ENCODE measurements around the gene ATP8A2.

Gene ATP8A2

DNA sequence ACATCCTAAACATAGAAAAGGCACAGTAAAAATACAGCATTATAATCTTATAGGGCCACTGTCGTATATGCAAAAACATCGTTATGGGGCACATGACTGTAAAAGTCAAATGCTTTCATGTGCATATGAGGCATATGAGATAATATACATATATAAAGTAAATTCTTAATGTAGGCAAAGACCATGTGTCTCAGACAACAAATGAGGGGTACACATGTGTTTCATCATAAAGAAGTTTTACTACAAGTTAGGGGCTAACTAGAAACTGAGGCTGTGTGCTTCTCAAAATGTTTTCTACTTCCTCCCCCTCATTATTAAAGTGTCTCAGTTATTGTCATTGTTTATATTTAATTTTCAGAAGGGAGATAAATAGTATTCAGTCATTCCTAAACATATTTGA, 370.4 kb downstream of the ATP8A2 start:
- TF ChIP-seq, protein P1, sequence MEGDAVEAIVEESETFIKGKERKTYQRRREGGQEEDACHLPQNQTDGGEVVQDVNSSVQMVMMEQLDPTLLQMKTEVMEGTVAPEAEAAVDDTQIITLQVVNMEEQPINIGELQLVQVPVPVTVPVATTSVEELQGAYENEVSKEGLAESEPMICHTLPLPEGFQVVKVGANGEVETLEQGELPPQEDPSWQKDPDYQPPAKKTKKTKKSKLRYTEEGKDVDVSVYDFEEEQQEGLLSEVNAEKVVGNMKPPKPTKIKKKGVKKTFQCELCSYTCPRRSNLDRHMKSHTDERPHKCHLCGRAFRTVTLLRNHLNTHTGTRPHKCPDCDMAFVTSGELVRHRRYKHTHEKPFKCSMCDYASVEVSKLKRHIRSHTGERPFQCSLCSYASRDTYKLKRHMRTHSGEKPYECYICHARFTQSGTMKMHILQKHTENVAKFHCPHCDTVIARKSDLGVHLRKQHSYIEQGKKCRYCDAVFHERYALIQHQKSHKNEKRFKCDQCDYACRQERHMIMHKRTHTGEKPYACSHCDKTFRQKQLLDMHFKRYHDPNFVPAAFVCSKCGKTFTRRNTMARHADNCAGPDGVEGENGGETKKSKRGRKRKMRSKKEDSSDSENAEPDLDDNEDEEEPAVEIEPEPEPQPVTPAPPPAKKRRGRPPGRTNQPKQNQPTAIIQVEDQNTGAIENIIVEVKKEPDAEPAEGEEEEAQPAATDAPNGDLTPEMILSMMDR (IDR thresholded peaks at IDR 0.05): no peak
- H3K4me1 ChIP-seq: no peaks in the 10 kb centered on the region
- no peaks in the 10 kb centered on the region for H3K36me3 ChIP-seq (ENCODE audit: control insufficient read depth, insufficient read depth, low read length)
- H3K79me2 ChIP-seq: no peaks in the 10 kb centered on the region
- H3K4me3 ChIP-seq (ENCODE audit: low read depth, low read length): no peak overlapping the region
- H2AFZ ChIP-seq: no peak overlapping the region
- no peaks in the 10 kb centered on the region for H3K27me3 ChIP-seq (ENCODE audit: control insufficient read depth, insufficient read depth, low read length)
- H3K4me2 ChIP-seq (ENCODE audit: low read length): no peak overlapping the region
- H3K27ac ChIP-seq: no peak overlapping the region
- no peaks in the 10 kb centered on the region for H3K9me3 ChIP-seq (ENCODE audit: control insufficient read depth, low read length)
- no peak overlapping the region for H3K9ac ChIP-seq

DNA sequence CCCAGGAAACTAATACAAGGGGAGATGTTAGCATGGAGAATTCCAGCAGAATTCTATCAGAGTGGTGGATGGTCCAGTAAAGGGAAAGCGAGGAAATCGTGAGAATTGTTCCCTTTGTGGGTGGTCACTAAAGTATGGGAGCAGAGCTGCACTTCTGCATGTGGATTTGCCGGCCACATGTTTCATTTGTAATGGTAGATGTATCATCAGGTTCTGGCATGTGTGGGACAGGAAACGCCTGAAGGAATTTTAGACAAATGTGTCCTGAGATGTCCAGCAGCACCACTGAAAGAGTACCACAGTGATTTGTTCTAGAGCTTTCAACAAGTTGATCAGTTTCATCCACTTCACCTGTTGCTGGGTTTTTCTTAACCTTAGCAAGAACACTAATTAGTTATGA, 371.6 kb downstream of the ATP8A2 start:
- Histone ChIP-seq H3K9me3 (ENCODE audit: control insufficient read depth, low read length) (no peaks in the 10 kb centered on the region), H3K79me2 (no peaks in the 10 kb centered on the region), H3K27me3 (ENCODE audit: control insufficient read depth, insufficient read depth, low read length) (no peaks in the 10 kb centered on the region), H3K4me2 (ENCODE audit: low read length) (no peak overlapping the region), H3K27ac (no peak overlapping the region), H3K9ac (no peak overlapping the region), H3K4me1 (no peaks in the 10 kb centered on the region), H3K36me3 (ENCODE audit: control insufficient read depth, insufficient read depth, low read length) (no peaks in the 10 kb centered on the region), H3K4me3 (ENCODE audit: low read depth, low read length) (no peak overlapping the region), H2AFZ (no peak overlapping the region)
- TF ChIP-seq, protein P1 (IDR thresholded peaks at IDR 0.05): no peak

DNA sequence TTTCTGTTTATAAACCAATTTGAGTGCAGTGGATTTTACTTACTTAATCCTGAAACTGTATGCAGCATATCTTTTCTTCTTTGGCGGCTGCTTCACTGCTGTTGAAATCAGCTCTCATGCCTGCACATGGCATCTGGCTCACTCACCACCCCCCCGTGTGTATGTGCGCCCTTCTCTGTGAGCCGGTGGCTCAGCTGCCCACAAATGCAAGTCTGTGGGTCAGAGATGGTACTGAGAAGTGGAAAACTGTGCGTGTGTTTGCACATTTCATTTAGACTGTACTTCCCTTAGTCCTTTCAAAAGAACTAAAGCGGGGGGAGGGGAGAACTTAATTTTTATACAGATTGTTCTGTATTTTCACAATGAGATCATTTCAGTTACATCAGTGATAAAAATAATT, 372.4 kb downstream of the ATP8A2 start:
- Histone ChIP-seq H2AFZ (no peak overlapping the region), H3K4me1 (no peaks in the 10 kb centered on the region)
- TF ChIP-seq, protein P1 (IDR thresholded peaks at IDR 0.05): no peak

DNA sequence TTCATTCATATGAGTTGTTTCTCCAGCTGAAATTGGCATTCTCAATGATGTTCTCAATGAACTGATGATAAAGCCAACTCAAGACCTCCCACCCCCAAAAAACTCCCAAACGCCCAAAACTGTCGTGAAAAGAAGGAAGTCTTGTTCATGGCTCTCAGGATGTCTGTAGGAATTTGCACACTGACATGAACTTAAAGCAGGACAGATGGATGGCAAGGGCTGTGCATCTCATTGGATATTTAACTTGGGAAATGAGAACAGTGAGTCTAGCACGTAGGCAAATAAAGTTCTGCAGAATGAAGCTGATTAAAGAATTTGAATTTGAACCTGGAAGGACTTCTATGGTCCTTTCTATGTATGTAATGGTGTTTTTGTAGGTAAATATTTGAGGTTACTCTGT, 374.4 kb downstream of the ATP8A2 start:
- H2AFZ ChIP-seq: no peak overlapping the region
- H3K9ac ChIP-seq: no peak overlapping the region
- H3K4me2 ChIP-seq (ENCODE audit: low read length): no peak overlapping the region
- H3K4me1 ChIP-seq: no peaks in the 10 kb centered on the region
- H3K36me3 ChIP-seq (ENCODE audit: control insufficient read depth, insufficient read depth, low read length): no peaks in the 10 kb centered on the region
- H3K4me3 ChIP-seq (ENCODE audit: low read depth, low read length): no peak overlapping the region
- no peaks in the 10 kb centered on the region for H3K9me3 ChIP-seq (ENCODE audit: control insufficient read depth, low read length)
- no peaks in the 10 kb centered on the region for H3K79me2 ChIP-seq
- TF ChIP-seq, protein P1 (IDR thresholded peaks at IDR 0.05): no peak
- no peak overlapping the region for H3K27ac ChIP-seq
- H3K27me3 ChIP-seq (ENCODE audit: control insufficient read depth, insufficient read depth, low read length): no peaks in the 10 kb centered on the region

More for the DNA sequence above, 372.4 kb downstream of the ATP8A2 start:
- Histone ChIP-seq H3K4me2 (ENCODE audit: low read length) (no peak overlapping the region), H3K36me3 (ENCODE audit: control insufficient read depth, insufficient read depth, low read length) (no peaks in the 10 kb centered on the region), H3K27ac (no peak overlapping the region), H3K4me3 (ENCODE audit: low read depth, low read length) (no peak overlapping the region), H3K9me3 (ENCODE audit: control insufficient read depth, low read length) (no peaks in the 10 kb centered on the region), H3K27me3 (ENCODE audit: control insufficient read depth, insufficient read depth, low read length) (no peaks in the 10 kb centered on the region), H3K9ac (no peak overlapping the region), H3K79me2 (no peaks in the 10 kb centered on the region)

DNA sequence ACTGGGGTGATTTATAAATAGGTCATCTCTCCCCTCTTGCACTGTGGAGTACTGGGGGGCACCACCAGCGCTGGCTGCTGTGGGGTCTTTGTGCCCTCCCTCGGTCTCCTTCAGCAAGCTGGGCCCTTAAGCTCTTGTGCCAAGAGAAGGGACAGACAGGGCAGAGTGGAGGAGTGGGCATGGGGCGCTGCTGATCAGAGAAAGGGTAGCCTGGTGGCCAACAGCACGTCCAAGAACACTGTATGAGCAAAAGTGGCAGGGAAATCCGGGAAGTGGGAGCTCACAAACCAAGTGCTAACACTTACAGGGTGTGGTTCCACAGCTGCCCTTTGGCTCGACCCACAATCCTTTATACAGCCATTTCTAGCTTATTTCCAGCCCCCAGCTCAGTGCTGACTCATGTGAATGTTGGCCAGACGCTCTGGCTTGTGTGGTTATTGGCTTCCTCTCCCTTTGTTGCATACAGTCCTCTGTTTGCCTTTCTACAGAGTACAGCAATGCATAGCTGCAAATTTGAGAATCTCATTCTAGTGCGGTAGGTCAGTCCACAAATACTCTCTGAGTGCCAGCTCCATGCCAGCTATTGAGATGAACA, 381.3 kb downstream of the ATP8A2 start:
- Histone ChIP-seq H3K27ac (no peak overlapping the region), H3K79me2 (no peaks in the 10 kb centered on the region)

More for the DNA sequence above, 381.3 kb downstream of the ATP8A2 start:
- no peak overlapping the region for H3K4me2 ChIP-seq (ENCODE audit: low read length)
- no peaks in the 10 kb centered on the region for H3K27me3 ChIP-seq (ENCODE audit: control insufficient read depth, insufficient read depth, low read length)
- TF ChIP-seq, protein P1 (IDR thresholded peaks at IDR 0.05): no peak
- H3K4me1 ChIP-seq: no peaks in the 10 kb centered on the region
- H3K9me3 ChIP-seq (ENCODE audit: control insufficient read depth, low read length): no peaks in the 10 kb centered on the region
- no peak overlapping the region for H2AFZ ChIP-seq
- no peaks in the 10 kb centered on the region for H3K36me3 ChIP-seq (ENCODE audit: control insufficient read depth, insufficient read depth, low read length)
- H3K4me3 ChIP-seq (ENCODE audit: low read depth, low read length): no peak overlapping the region
- no peak overlapping the region for H3K9ac ChIP-seq

Measured in parathyroid adenoma (tissue), 2 donors.